Mesothelial cell of epicardium (in vitro differentiated cells): Measurements from ENCODE around the gene PTPRR. TPM values are rescaled to one million over a fixed set of nuclear protein-coding genes. Genes with fewer than 3 reads are reported as not detected.

Experiments used
- DNase-seq, 2 experiments: peaks; one replicate each; pipeline ENCODE4 v3.0.0; 2021; ENCODE audit warnings: low spot score in 2 of 2; ENCODE audit not compliant: unreplicated experiment in 2 of 2
- H3K27ac Mint-ChIP-seq: 2 replicates; pipeline ENCODE4 v1.8.0; 2021; ENCODE audit warnings: mixed read lengths
- H3K27me3 Mint-ChIP-seq: 2 replicates; pipeline ENCODE4 v1.8.0; 2021; ENCODE audit warnings: low read depth, mixed read lengths
- H3K36me3 Mint-ChIP-seq: 2 replicates; pipeline ENCODE4 v1.8.0; 2021; ENCODE audit warnings: mixed read lengths
- H3K4me1 Mint-ChIP-seq: 2 replicates; pipeline ENCODE4 v1.8.0; 2021; ENCODE audit warnings: mixed read lengths
- H3K4me3 Mint-ChIP-seq: 2 replicates; pipeline ENCODE4 v1.8.0; 2021; ENCODE audit warnings: mild to moderate bottlenecking, moderate library complexity, mixed read lengths
- H3K9me3 Mint-ChIP-seq: 2 replicates; pipeline ENCODE4 v1.8.0; 2021; ENCODE audit warnings: mixed read lengths
- total RNA-seq: library from RNA; stranded (reverse); gene quantifications from 3 replicates; pipeline ENCODE4 v1.2.1, GENCODE V29; 2021
- TF ChIP-seq, protein P1 (sequence below): fragments of 200-600 bp; sonication (generic); IDR thresholded peaks from one replicate; pipeline ENCODE4 v1.5.0; 2021; ENCODE audit warnings: antibody characterized with exemption; ENCODE audit not compliant: unreplicated experiment

PTPRR gene
- total RNA-seq, 1 donor from 2014 or later = 0.38 TPM

DNA sequence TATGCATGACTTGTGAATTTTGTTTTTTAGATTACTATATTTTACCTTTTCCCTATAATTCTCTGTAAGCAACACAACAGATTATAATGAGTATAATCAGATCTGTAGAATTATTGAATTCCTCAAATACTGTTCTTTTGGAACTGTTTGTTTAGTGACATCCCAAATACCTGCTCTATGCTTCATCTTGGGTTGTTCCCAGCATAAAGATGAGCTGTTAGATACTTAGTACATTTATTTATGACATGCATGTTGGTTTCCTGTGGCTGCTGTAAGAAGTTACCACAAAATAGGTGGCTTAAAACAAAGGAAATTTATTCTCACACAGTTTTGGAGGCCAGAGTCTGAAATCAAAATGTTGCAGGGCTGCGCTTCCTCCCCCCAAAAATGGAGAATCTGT, 78.4 kb downstream of the PTPRR start:
- H3K27me3 Mint-ChIP-seq = no peaks in the 10 kb centered on the region
- TF ChIP-seq, protein P1, sequence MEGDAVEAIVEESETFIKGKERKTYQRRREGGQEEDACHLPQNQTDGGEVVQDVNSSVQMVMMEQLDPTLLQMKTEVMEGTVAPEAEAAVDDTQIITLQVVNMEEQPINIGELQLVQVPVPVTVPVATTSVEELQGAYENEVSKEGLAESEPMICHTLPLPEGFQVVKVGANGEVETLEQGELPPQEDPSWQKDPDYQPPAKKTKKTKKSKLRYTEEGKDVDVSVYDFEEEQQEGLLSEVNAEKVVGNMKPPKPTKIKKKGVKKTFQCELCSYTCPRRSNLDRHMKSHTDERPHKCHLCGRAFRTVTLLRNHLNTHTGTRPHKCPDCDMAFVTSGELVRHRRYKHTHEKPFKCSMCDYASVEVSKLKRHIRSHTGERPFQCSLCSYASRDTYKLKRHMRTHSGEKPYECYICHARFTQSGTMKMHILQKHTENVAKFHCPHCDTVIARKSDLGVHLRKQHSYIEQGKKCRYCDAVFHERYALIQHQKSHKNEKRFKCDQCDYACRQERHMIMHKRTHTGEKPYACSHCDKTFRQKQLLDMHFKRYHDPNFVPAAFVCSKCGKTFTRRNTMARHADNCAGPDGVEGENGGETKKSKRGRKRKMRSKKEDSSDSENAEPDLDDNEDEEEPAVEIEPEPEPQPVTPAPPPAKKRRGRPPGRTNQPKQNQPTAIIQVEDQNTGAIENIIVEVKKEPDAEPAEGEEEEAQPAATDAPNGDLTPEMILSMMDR = no peak
- H3K9me3 Mint-ChIP-seq = no peaks in the 10 kb centered on the region
- H3K36me3 Mint-ChIP-seq = no peaks in the 10 kb centered on the region
- H3K4me3 Mint-ChIP-seq = no peak overlapping the region
- no peak overlapping the region for H3K27ac Mint-ChIP-seq
- no peaks in the 10 kb centered on the region for H3K4me1 Mint-ChIP-seq
- no peak for DNase-seq

DNA sequence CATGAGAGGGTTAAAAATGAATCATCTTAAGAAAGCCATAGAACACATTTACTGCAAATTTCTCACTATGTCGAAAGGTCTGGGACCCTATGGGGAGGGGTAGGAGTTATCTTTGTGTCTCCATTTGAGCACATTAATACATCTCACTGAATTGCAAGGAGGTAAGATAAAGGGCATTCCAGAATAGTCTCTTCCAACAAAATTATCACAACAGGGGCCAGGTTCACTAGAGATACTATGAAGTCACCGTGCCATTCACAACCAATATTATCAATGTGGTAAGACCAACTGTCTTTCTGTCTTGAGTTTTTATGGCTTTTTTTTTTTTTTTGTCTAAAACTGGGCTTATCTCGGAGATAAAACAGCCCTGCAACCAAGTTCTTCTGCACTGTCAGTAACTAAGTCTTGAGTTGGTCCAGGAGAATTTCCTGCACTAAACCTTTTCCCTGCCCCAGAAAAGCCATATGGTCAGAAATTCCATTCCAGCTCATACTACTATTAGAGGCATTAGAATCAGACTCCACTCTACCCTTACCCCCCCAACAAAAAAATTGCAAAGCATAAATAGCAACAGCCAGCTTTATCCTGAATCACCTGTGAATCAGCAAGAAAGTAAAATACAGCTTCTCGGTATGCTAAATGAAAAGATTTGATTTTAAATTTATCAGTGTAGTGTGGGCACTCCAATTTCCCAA, 79.7 kb downstream of the PTPRR start:
- Mint-ChIP-seq H3K27ac (no peak overlapping the region), H3K36me3 (no peaks in the 10 kb centered on the region), H3K4me1 (no peaks in the 10 kb centered on the region), H3K27me3 (peaks cover 5% of the 10 kb centered on the region), H3K9me3 (no peaks in the 10 kb centered on the region), H3K4me3 (no peak overlapping the region)
- no peak for DNase-seq
- TF ChIP-seq, protein P1 = no peak

DNA sequence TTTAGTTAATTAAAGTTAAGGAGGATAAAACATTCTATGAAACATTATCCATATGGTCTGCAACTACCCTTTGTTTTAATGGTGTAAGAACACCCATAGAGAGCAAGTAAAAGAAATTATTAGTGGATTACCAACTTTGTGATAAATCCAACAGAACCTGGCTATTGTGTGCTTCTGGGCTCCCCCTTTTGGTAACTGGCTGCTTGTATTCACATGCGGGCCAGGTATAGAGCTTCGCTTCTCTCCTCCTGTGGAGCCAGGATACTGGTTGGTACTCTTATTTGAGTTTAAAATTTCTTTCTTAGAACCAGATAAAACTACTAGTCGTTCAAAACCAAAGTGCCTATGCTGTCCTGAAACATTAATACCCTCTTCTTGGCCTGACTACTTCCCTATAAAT, 81.0 kb downstream of the PTPRR start:
- TF ChIP-seq, protein P1 = no peak
- no peak for DNase-seq
- H3K27me3 Mint-ChIP-seq = peaks cover 5% of the 10 kb centered on the region

DNA sequence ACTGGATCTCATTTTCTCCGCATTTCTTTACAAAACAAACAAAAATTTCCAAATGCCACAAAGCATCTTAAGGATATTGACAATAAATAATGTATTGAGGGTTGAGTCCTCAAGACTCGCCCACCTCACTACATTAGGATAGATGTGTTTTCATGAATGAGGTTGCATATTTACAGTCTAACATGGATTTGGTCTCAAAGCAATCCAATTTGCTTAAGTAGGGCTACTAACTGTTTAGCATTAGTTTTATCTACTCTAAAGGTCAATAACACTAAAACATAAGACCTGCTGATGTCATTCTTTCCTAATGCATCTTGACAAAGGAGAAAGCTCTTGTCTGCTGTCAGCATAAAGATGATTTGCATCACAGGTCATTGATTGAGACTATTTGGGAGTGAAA, 82.4 kb downstream of the PTPRR start:
- no peak for DNase-seq
- no peak overlapping the region for H3K4me3 Mint-ChIP-seq
- H3K27ac Mint-ChIP-seq = no peak overlapping the region
- peaks cover 5% of the 10 kb centered on the region for H3K27me3 Mint-ChIP-seq
- H3K4me1 Mint-ChIP-seq = no peaks in the 10 kb centered on the region
- no peaks in the 10 kb centered on the region for H3K36me3 Mint-ChIP-seq
- H3K9me3 Mint-ChIP-seq = no peaks in the 10 kb centered on the region
- TF ChIP-seq, protein P1 = no peak

More for the DNA sequence above, 81.0 kb downstream of the PTPRR start:
- no peaks in the 10 kb centered on the region for H3K36me3 Mint-ChIP-seq
- H3K4me3 Mint-ChIP-seq = no peak overlapping the region
- no peaks in the 10 kb centered on the region for H3K9me3 Mint-ChIP-seq
- no peak overlapping the region for H3K27ac Mint-ChIP-seq
- no peaks in the 10 kb centered on the region for H3K4me1 Mint-ChIP-seq

DNA sequence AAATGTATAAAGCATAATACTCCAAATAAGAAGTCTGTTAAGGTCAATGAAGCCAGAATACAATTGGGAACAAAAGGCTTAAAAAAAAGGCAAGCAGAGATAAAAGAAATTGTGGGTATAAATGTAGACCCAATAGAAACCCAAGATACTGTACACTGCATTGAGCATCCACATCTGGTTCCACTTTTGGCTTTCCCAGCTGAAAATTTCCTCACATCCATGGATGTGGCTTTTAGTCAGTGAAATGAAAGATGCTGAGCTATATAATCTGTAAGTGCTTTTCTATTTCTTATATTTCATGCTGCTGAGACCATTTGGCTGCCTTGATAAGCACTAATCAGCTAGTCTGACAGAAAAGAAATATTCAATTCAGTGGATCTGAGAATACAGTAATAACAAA, 83.5 kb downstream of the PTPRR start:
- H3K4me3 Mint-ChIP-seq = no peak overlapping the region
- H3K9me3 Mint-ChIP-seq = no peaks in the 10 kb centered on the region
- no peak overlapping the region for H3K27ac Mint-ChIP-seq
- peaks cover 7% of the 10 kb centered on the region for H3K27me3 Mint-ChIP-seq
- TF ChIP-seq, protein P1 = no peak
- no peak for DNase-seq
- no peaks in the 10 kb centered on the region for H3K36me3 Mint-ChIP-seq
- H3K4me1 Mint-ChIP-seq = no peaks in the 10 kb centered on the region

DNA sequence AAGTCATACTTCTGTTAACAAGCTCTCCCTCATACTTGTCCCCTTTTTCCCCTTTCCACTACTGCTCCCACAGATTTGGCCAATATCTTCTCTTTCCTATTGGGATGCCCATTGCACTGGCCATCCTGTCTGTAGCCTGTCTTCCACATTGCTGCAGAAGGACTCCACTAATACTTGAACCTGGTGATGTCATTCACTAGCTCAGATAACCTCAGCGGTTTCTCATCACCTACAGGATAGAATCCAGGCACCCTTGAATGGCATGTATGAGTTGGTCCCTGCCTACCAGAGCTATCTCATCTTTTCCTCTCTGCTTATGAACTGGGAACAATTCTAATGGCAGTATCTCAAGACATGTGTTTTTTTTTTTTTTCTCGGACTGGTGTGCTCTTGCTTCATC, 84.6 kb downstream of the PTPRR start:
- TF ChIP-seq, protein P1 = no peak
- Mint-ChIP-seq H3K27ac (no peak overlapping the region), H3K4me3 (no peak overlapping the region), H3K27me3 (peaks cover 7% of the 10 kb centered on the region), H3K36me3 (no peaks in the 10 kb centered on the region), H3K4me1 (peaks cover 5% of the 10 kb centered on the region), H3K9me3 (no peaks in the 10 kb centered on the region)
- no peak for DNase-seq
